Measurements from ENCODE around the gene CHST5. TPM values are rescaled to one million over a fixed set of nuclear protein-coding genes. Genes with fewer than 3 reads are reported as not detected.

Gene CHST5
- total RNA-seq: under 1 TPM in 1 of 4 donors, not detected in 3; 0.19 TPM

- no peak for TF ChIP-seq CTCF (IDR thresholded peaks at IDR 0.05; ENCODE audit: low read depth)
Observed at GRCh38 chr16:75535901-75536300, at the start of gene CHST5. Gene CHST5, minus strand, starts transcription at chr16:75536108. Its CDS starts 5,724 bp downstream, at chr16:75530384.

DNA sequence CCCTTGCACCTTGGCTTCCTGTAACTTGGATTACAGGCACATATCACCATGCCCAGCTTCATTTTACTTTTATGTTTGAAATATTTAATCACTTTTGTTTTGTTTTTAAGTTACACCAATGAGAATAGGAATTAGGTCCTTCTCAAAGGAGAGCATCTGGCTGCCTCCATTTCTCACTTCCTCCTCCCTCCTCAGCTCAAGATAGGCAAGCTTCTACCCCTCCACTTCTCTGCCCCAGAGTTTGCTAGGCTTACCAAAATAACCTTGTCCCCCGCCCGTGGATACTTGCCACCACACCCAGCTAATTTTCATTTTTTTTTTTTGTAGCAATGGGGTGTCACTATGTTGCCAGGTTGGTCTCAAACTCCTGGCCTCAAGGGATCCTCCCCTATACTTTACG lies 48.2 kb upstream of the CHST5 start:
- no peak for TF ChIP-seq CTCF (IDR thresholded peaks at IDR 0.05; ENCODE audit: low read depth)

- no peak for TF ChIP-seq CTCF (IDR thresholded peaks at IDR 0.05; ENCODE audit: low read depth)
Observed at GRCh38 chr16:75579281-75579834, 43.5 kb upstream of the CHST5 start.

GRCh38 chr16:75578725-75579124 lies 42.8 kb upstream of the CHST5 start:
- no peak for TF ChIP-seq CTCF (IDR thresholded peaks at IDR 0.05; ENCODE audit: low read depth)

GRCh38 chr16:75578212-75578611 lies 42.3 kb upstream of the CHST5 start:
- TF ChIP-seq CTCF (IDR thresholded peaks at IDR 0.05; ENCODE audit: low read depth): no peak

GRCh38 chr16:75576384-75576811 lies 40.5 kb upstream of the CHST5 start:
- TF ChIP-seq CTCF (IDR thresholded peaks at IDR 0.05; ENCODE audit: low read depth): no peak

DNA sequence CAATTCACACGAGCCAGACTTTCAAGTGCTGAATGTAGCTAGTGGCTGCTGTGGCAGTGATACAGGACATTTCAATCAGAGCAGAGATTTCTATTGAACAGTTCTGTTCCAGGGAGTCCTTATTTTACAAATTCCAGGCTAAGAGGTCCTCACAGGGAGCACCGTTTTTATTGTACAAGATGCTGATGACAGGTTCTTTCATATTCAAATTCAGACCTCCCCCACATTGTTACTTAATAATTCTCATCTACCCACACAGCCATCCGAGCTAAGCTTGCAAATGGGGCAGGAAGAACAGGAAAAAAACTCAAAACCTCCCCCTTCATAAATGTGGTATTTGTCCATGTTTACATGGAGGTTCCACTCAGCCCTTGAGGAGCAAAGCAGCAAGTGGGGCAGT lies 40.0 kb upstream of the CHST5 start:
- TF ChIP-seq CTCF (IDR thresholded peaks at IDR 0.05; ENCODE audit: low read depth): no peak

Measured in subcutaneous adipose tissue (tissue), 4 donors.